Measurements from ENCODE around the gene FRS3. TPM values are rescaled to one million over a fixed set of nuclear protein-coding genes. Genes with fewer than 3 reads are reported as not detected.
A peak's percentile ranks its signal among the peaks of the same experiment; 100 is the strongest.
"Not testable (repeated sequence)": the region's sequence is repeated elsewhere in the genome, so short reads cannot be mapped to it uniquely, and the experiment has no call there.

Gene FRS3
- total RNA-seq, 1 donor from 2014 or later: 5.9 TPM

GRCh38 chr6:41771058-41771983 is 8.4 kb downstream of the FRS3 start:
- no peak overlapping the region for H3K27ac ChIP-seq
- ATAC-seq (no peak), DNase-seq (no peak)
- intact Hi-C loops (cut with DNase I): no loop called here
- TF ChIP-seq CTCF (IDR thresholded peaks at IDR 0.05): no peak
- peaks cover 60% of the 10 kb centered on the region for H3K36me3 ChIP-seq
- no peaks in the 10 kb centered on the region for H3K27me3 ChIP-seq (ENCODE audit: low read depth)
- no peaks in the 10 kb centered on the region for H3K9me3 ChIP-seq
- H3K4me1 ChIP-seq: peaks cover 31% of the 10 kb centered on the region
- H3K4me3 ChIP-seq: no peak overlapping the region

- Histone ChIP-seq H3K9me3 (no peaks in the 10 kb centered on the region), H3K4me1 (peaks cover 31% of the 10 kb centered on the region), H3K27me3 (ENCODE audit: low read depth) (no peaks in the 10 kb centered on the region), H3K27ac (no peak overlapping the region), H3K36me3 (peaks cover 53% of the 10 kb centered on the region), H3K4me3 (no peak overlapping the region)
- ATAC-seq (no peak), DNase-seq (no peak)
- intact Hi-C loops (cut with DNase I): no loop called here
- TF ChIP-seq CTCF (IDR thresholded peaks at IDR 0.05): no peak
These were observed 9.2 kb downstream of the FRS3 start for GRCh38 chr6:41770381-41771057.

- Histone ChIP-seq H3K9me3 (no peaks in the 10 kb centered on the region), H3K4me3 (no peak overlapping the region), H3K4me1 (peaks cover 31% of the 10 kb centered on the region), H3K27ac (peak overlapping the region; percentile 64), H3K36me3 (peaks cover 42% of the 10 kb centered on the region), H3K27me3 (ENCODE audit: low read depth) (no peaks in the 10 kb centered on the region)
- TF ChIP-seq CTCF (IDR thresholded peaks at IDR 0.05): no peak
- DNase-seq: no peak
- intact Hi-C loops (cut with DNase I): no loop called here
- no peak for ATAC-seq
These were observed 10.3 kb downstream of the FRS3 start for GRCh38 chr6:41769376-41769775.

DNA sequence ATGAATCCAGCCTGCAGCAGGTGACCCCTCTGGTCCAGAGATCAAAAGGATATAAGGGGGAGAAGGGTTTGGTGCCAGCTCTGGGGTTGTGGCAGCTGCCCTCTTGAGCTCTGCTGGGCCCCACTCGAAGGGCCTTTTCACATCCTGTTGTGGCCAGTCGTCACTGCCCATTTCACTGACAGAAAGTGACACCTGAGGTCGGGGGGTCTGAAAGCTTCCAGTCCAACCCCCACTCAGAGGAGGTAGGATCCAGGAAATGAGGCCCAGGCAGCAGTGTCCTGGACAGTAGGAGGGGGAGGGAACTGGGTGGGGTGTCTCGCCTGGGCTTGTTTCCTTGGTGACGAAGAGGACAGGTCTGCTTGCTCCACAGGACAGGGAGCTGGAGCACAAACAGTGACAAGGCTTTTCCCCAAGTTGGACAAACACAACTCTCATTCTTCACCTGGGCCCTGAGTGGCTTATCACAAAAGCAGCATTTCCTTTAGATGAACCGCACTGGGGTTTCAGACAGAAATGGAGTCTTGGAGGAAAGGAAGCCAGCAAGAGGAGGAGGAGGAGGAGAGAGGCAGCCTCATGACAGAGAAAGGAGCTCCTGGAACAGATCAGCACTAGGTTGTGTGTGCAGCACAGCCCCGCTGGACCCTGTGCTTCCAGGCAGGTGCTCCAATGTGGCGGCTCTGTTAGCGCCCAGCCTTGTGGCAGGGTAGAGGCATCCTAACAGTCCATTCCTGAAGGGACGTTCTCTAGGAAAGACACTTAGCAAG is 11.0 kb downstream of the FRS3 start:
- peaks cover 35% of the 10 kb centered on the region for H3K36me3 ChIP-seq
- H3K9me3 ChIP-seq: no peaks in the 10 kb centered on the region
- DNase-seq: no peak
- H3K4me3 ChIP-seq: no peak overlapping the region
- ATAC-seq: peak; percentile 84 to 92
- peak overlapping the region; percentile 64 for H3K27ac ChIP-seq
- TF ChIP-seq CTCF (IDR thresholded peaks at IDR 0.05): no peak
- H3K27me3 ChIP-seq (ENCODE audit: low read depth): no peaks in the 10 kb centered on the region
- H3K4me1 ChIP-seq: peaks cover 31% of the 10 kb centered on the region
- intact Hi-C loops (cut with DNase I): no loop called here

GRCh38 chr6:41767112-41767833 is 12.4 kb downstream of the FRS3 start:
- Histone ChIP-seq H3K27ac (peak overlapping the region; percentile 64), H3K9me3 (no peaks in the 10 kb centered on the region), H3K27me3 (ENCODE audit: low read depth) (no peaks in the 10 kb centered on the region), H3K36me3 (peaks cover 23% of the 10 kb centered on the region), H3K4me1 (peaks cover 31% of the 10 kb centered on the region), H3K4me3 (no peak overlapping the region)
- DNase-seq (no peak), ATAC-seq (peak; percentile 67 to 73)
- TF ChIP-seq CTCF (IDR thresholded peaks at IDR 0.05): no peak
- intact Hi-C loops (cut with DNase I): no loop called here

- ATAC-seq; DNase-seq; H3K27me3 ChIP-seq (ENCODE audit: low read depth); H3K4me3 ChIP-seq; H3K9me3 ChIP-seq; intact Hi-C loops (cut with DNase I): not testable (repeated sequence)
- Histone ChIP-seq H3K27ac (peak overlapping the region; percentile 64), H3K4me1 (peaks cover 31% of the 10 kb centered on the region), H3K36me3 (peaks cover 11% of the 10 kb centered on the region)
These were observed 13.5 kb downstream of the FRS3 start for GRCh38 chr6:41766043-41766664.

Data from lower lobe of right lung (tissue), 2 donors.